ENCODE data around the gene ATP1A2. TPM values are rescaled to one million over a fixed set of nuclear protein-coding genes. Genes with fewer than 3 reads are reported as not detected.

ATP1A2 gene
- total RNA-seq, 2 donors from 2014 or later, result not detected

DNA sequence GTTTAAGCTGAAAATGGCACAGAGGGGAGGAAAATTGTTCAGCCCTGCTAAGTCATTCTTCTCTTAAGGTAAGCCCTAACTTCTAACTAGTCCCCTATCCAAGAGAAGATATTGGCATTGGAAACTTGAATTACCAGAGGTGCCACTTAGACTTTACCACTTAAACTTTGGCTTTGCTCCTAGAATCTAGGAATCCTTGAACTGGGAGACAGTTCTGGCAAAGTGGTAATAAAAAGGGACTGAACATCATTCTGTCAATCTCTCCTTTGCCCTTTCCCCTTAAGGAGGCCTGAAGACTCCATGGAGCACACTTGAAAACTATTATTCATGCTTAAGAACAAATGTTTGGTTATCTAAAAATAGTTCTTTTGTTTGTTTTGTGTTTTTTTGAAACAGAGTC is 44.3 kb downstream of the ATP1A2 start:
- H3K4me1 Mint-ChIP-seq, result no peaks in the 10 kb centered on the region
- ATAC-seq (no peak), DNase-seq (no peak)
- H3K27ac Mint-ChIP-seq, result no peak overlapping the region
- no peak overlapping the region for H3K4me3 Mint-ChIP-seq
- no peaks in the 10 kb centered on the region for H3K9me3 ChIP-seq (ENCODE audit: control insufficient read depth, low read length, poor library complexity, severe bottlenecking)
- H3K36me3 Mint-ChIP-seq (ENCODE audit: low read depth), result no peaks in the 10 kb centered on the region
- peaks cover 52% of the 10 kb centered on the region for H3K27me3 Mint-ChIP-seq

DNA sequence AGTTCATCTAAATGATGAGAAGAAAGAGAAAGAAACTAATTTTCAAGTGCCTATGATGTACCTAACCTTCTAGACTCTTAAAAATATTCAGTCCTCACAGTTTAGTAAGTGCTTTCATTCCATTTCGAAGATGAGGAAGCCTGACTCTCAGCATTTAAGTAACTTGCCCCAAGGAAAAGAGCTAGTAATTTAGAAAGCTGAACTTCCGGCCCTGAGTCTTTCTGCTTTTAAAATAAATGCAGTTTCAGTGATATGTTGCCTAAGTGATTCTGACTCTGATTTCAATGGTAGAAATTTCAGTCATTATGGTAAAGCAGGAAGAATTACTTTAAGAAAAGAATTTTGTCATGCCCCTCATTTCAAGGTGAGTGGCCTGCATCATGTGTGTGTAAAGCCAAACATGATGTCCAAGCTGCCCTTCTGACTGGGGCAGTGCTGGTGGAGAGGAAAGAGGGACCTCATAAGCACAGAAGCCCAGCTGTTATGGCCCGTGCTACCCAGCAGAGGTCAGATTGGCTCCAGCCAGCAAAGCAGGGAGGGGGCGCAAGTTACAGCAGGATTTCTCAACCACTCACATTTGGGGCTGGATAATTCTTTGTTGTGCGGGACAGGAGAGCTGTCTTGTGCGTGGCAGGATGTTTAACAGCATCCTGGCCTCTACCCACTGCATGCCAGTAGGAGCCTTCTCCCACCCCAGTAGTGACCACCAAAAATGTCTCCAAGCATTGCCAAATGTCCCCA is 46.6 kb downstream of the ATP1A2 start:
- DNase-seq, result no peak
- Mint-ChIP-seq H3K4me3 (no peak overlapping the region), H3K36me3 (ENCODE audit: low read depth) (peaks cover 2% of the 10 kb centered on the region), H3K27ac (no peak overlapping the region), H3K27me3 (peaks cover 65% of the 10 kb centered on the region), H3K4me1 (no peaks in the 10 kb centered on the region)
- no peak for ATAC-seq
- H3K9me3 ChIP-seq (ENCODE audit: control insufficient read depth, low read length, poor library complexity, severe bottlenecking), result no peaks in the 10 kb centered on the region

DNA sequence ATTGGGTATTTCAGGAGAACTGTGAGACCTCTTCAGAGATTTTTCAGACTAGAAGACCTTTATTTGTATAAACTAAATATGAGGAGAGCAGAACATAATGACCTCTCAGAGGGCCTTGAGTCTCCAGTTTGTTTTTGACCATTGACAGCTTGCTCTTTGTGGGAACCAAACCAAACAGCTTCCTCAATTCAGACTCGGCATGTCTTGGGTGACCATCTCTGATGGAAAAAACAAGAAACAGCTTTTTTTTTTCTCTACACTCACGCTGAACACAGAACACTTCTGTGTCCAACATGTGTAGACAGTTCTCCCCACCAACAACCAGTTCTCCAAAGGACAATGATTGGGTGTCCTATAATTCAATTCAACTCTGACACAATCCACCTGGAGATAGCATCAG is 47.4 kb downstream of the ATP1A2 start:
- H3K4me3 Mint-ChIP-seq, result no peak overlapping the region
- peaks cover 2% of the 10 kb centered on the region for H3K36me3 Mint-ChIP-seq (ENCODE audit: low read depth)
- H3K27ac Mint-ChIP-seq, result no peak overlapping the region
- no peaks in the 10 kb centered on the region for H3K9me3 ChIP-seq (ENCODE audit: control insufficient read depth, low read length, poor library complexity, severe bottlenecking)
- no peaks in the 10 kb centered on the region for H3K4me1 Mint-ChIP-seq
- ATAC-seq, result no peak
- peaks cover 61% of the 10 kb centered on the region for H3K27me3 Mint-ChIP-seq
- no peak for DNase-seq

DNA sequence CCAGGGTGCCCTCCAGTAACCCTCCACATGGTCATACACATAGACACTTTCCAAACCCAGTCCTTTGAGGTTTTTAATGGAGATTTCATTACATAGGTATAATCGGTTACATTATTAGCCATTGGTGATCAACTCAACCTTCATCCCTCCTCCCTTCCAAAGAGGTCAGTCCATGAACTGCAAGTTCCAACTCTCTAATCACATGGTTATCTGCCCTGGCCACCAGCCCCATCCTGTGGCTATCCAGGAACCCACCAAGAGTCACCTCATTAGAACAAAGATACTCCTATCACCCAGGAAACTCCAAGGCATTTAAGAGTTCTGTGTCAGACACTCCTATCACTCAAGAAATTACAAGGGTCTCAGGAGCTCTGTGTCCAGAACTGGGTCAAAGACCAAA is 48.1 kb downstream of the ATP1A2 start:
- no peaks in the 10 kb centered on the region for H3K9me3 ChIP-seq (ENCODE audit: control insufficient read depth, low read length, poor library complexity, severe bottlenecking)
- peaks cover 55% of the 10 kb centered on the region for H3K27me3 Mint-ChIP-seq
- no peak overlapping the region for H3K4me3 Mint-ChIP-seq
- no peak overlapping the region for H3K27ac Mint-ChIP-seq
- H3K36me3 Mint-ChIP-seq (ENCODE audit: low read depth), result peaks cover 2% of the 10 kb centered on the region
- ATAC-seq (no peak), DNase-seq (no peak)
- H3K4me1 Mint-ChIP-seq, result no peaks in the 10 kb centered on the region

DNA sequence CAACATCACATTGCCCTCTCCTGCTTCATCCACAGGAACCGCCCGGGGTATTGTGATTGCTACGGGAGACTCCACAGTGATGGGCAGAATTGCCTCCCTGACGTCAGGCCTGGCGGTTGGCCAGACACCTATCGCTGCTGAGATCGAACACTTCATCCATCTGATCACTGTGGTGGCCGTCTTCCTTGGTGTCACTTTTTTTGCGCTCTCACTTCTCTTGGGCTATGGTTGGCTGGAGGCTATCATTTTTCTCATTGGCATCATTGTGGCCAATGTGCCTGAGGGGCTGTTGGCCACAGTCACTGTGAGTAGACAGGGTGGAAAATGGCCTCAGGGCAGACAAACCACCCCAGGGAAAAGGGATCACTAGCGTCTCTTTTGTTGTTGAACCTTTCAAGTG is 48.6 kb downstream of the ATP1A2 start:
- H3K27ac Mint-ChIP-seq, result no peak overlapping the region
- H3K4me1 Mint-ChIP-seq, result peaks cover 2% of the 10 kb centered on the region
- ATAC-seq (no peak), DNase-seq (no peak)
- no peak overlapping the region for H3K4me3 Mint-ChIP-seq
- peaks cover 2% of the 10 kb centered on the region for H3K36me3 Mint-ChIP-seq (ENCODE audit: low read depth)
- peaks cover 54% of the 10 kb centered on the region for H3K27me3 Mint-ChIP-seq
- H3K9me3 ChIP-seq (ENCODE audit: control insufficient read depth, low read length, poor library complexity, severe bottlenecking), result no peaks in the 10 kb centered on the region

DNA sequence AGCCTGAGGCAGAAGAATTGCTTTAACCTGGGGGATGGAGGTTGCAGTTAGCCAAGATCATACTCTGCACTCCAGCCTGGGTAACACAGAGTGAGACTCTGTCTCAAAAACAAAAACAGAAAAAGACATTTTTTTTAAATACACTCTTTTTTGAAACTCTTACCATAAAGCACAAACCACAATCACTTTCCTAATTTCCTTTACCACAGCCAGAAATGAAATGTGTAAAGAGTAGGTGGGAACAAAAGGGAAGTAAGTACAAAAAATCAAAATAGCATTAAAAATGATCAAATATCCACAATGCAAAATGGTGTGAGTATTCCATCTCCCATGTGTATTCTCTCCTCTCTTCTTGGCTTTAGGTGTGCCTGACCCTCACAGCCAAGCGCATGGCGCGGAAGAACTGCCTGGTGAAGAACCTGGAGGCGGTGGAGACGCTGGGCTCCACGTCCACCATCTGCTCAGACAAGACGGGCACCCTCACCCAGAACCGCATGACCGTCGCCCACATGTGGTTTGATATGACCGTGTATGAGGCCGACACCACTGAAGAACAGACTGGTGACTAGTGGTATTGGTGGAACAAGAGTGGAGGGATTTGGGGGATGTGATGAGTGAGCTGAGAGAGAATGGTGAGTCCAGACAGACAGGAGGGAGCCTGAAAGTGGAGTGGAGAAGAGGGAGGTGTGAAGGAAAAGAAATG is 50.8 kb downstream of the ATP1A2 start:
- H3K27me3 Mint-ChIP-seq, result peaks cover 53% of the 10 kb centered on the region
- H3K36me3 Mint-ChIP-seq (ENCODE audit: low read depth), result peaks cover 2% of the 10 kb centered on the region
- H3K27ac Mint-ChIP-seq, result no peak overlapping the region
- ATAC-seq, result no peak
- no peak overlapping the region for H3K4me3 Mint-ChIP-seq
- DNase-seq, result no peak
- no peaks in the 10 kb centered on the region for H3K9me3 ChIP-seq (ENCODE audit: control insufficient read depth, low read length, poor library complexity, severe bottlenecking)
- peaks cover 8% of the 10 kb centered on the region for H3K4me1 Mint-ChIP-seq

DNA sequence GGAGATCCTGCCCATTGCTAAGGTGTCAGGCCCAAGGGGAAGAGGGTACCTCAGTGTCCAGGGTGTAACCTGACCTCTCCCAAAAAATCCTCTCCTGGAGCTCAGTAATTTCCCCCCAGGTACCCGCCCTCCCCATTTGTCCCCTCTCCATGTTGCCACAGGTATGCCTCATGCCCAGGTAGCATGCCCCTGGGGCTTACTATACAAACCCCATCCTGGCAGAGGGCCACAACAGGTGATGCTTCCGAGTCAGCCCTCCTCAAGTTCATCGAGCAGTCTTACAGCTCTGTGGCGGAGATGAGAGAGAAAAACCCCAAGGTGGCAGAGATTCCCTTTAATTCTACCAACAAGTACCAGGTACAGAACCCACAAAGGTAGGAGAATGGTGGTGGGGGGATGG is 51.5 kb downstream of the ATP1A2 start:
- Mint-ChIP-seq H3K27ac (no peak overlapping the region), H3K4me3 (no peak overlapping the region), H3K27me3 (peaks cover 61% of the 10 kb centered on the region), H3K4me1 (peaks cover 8% of the 10 kb centered on the region), H3K36me3 (ENCODE audit: low read depth) (peaks cover 2% of the 10 kb centered on the region)
- DNase-seq, result no peak
- ATAC-seq, result no peak
- H3K9me3 ChIP-seq (ENCODE audit: control insufficient read depth, low read length, poor library complexity, severe bottlenecking), result no peaks in the 10 kb centered on the region

DNA sequence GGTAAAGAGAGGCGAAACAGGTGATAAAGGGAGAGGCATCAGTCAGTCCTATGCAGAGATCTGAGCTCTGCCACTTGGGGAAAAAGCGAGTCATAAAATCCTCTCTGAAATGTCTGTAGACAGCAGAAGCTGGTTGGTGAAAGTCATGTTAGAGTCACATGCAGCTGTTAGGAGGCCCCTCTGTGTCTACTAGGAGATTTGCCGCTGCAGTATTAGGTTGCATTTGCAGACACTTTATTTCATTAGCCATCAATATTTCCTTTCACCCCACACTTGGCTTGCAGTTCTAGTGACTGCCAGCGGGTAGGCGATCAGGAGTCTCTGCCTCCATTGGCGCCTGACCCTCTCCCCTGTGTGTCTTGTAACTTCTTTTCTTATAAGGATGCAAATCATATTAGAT is 52.0 kb downstream of the ATP1A2 start:
- ATAC-seq, result no peak
- no peak overlapping the region for H3K4me3 Mint-ChIP-seq
- no peak for DNase-seq
- peaks cover 2% of the 10 kb centered on the region for H3K36me3 Mint-ChIP-seq (ENCODE audit: low read depth)
- H3K27me3 Mint-ChIP-seq, result peaks cover 66% of the 10 kb centered on the region
- H3K27ac Mint-ChIP-seq, result no peak overlapping the region
- no peaks in the 10 kb centered on the region for H3K9me3 ChIP-seq (ENCODE audit: control insufficient read depth, low read length, poor library complexity, severe bottlenecking)
- H3K4me1 Mint-ChIP-seq, result peaks cover 9% of the 10 kb centered on the region

DNA sequence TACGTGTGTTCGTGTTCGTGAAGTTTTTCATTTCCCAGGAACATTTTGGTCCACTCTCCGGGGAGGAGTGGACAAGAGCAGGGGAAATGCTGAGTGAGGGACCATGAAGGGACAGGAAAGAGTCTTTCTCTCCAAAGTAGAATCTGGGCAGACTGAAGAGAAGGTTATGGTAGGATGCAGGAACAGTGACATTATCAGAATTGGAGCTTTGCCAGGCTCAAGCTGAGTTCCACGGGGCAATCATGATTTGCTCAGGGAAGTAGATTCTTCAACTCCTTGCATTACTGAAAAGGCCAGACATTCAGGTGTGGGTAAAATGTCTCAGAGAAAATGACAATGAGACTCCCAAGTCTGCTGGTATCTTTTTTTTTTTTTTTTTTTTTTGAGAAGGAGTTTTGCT is 52.5 kb downstream of the ATP1A2 start:
- H3K9me3 ChIP-seq (ENCODE audit: control insufficient read depth, low read length, poor library complexity, severe bottlenecking), result no peaks in the 10 kb centered on the region
- peaks cover 2% of the 10 kb centered on the region for H3K36me3 Mint-ChIP-seq (ENCODE audit: low read depth)
- no peak overlapping the region for H3K27ac Mint-ChIP-seq
- peaks cover 70% of the 10 kb centered on the region for H3K27me3 Mint-ChIP-seq
- DNase-seq (no peak), ATAC-seq (no peak)
- H3K4me1 Mint-ChIP-seq, result peaks cover 9% of the 10 kb centered on the region
- H3K4me3 Mint-ChIP-seq, result no peak overlapping the region

DNA sequence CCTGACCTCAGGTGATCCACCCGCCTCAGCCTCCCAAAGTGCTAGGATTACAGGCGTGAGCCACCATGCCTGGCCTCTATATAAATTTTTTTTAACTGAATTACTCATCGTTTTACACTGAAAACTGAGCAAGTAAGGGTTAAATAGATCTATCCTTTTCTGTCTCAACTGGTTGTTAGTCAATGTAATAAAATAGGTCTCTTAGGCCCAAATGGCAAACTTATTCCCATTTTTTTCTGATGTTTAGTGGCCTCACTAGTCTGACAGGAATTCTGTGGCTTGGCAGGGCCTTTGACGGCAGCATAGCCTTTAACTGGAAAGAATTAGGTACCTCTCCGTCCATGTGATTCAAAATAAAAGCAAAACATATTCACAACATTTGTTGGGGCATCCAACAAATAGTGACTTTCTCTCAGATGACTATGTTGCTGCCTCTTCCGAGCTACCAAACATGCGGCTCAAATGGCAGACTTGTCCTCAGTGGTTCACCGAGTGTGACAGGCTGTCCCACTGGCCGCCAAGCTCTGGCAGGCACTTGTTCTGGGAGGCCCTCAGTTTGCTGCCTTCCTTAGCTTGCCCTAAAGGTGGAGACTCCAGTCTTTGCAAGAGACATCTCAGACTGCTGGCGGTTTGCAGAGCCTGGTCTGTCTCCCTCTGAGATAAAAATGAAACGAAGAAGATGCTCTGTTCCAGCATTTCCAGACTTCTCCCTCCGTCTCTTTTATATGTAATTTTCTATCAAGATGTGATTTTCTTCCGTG is 53.2 kb downstream of the ATP1A2 start:
- ATAC-seq (no peak), DNase-seq (no peak)
- peaks cover 15% of the 10 kb centered on the region for H3K4me1 Mint-ChIP-seq
- H3K9me3 ChIP-seq (ENCODE audit: control insufficient read depth, low read length, poor library complexity, severe bottlenecking), result no peaks in the 10 kb centered on the region
- no peak overlapping the region for H3K27ac Mint-ChIP-seq
- H3K36me3 Mint-ChIP-seq (ENCODE audit: low read depth), result peaks cover 2% of the 10 kb centered on the region
- H3K4me3 Mint-ChIP-seq, result no peak overlapping the region
- H3K27me3 Mint-ChIP-seq, result peaks cover 70% of the 10 kb centered on the region

DNA sequence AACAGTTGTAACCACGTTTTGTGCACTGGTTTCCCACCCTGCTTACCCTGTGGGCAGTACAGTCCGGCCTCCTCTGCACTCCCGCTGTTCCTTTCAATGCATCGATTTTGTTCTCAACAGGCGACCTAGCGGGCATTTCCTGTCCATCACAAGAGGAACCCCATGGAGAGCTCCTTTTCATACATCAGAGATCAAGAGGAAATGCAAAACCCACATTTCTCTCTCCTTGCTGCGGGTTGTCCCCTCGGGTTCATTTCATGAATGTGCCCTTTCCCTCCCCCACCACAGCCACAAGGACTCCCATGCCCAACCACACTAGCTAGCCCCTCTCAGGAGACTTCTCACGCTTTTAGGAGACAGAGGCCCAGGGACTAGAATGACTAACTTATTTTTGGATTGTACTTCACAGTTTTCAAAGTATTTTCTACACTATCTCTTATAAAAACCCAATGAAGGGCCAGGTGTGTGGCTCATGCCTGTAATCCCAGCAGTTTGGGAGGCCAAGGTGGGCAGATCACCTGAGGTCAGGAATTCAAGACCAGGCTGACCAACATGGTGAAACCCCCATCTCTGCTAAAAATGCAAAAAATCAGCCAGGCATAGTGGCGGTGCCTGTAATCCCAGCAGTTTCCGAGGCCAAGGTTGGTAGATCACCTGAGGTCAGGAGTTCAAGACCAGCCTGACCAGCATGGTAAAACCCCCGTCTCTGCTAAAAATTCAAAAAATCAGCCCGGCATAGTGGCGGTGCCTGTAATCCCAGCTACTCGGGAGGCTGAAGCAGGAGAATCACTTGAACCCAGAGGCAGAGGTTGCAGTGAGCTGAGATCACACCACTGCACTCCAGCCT is 54.2 kb downstream of the ATP1A2 start:
- H3K4me3 Mint-ChIP-seq, result no peak overlapping the region

DNA sequence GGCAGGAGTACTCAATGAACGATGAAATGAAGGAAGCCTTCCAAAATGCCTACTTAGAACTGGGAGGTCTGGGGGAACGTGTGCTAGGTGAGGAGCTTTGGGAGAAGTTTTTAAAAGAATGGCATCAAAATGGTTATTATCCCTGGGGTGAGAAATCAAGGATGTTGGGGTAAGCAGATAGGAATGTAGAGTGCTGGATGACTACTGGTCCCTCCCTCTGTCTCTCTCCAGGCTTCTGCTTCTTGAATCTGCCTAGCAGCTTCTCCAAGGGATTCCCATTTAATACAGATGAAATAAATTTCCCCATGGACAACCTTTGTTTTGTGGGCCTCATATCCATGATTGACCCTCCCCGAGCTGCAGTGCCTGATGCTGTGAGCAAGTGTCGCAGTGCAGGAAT is 55.8 kb downstream of the ATP1A2 start:
- DNase-seq (no peak), ATAC-seq (no peak)
- no peak overlapping the region for H3K4me3 Mint-ChIP-seq
- H3K27ac Mint-ChIP-seq, result no peak overlapping the region
- H3K9me3 ChIP-seq (ENCODE audit: control insufficient read depth, low read length, poor library complexity, severe bottlenecking), result no peaks in the 10 kb centered on the region
- no peaks in the 10 kb centered on the region for H3K36me3 Mint-ChIP-seq (ENCODE audit: low read depth)
- H3K27me3 Mint-ChIP-seq, result peaks cover 67% of the 10 kb centered on the region
- H3K4me1 Mint-ChIP-seq, result peaks cover 16% of the 10 kb centered on the region

More for the DNA sequence above, 54.2 kb downstream of the ATP1A2 start:
- H3K9me3 ChIP-seq (ENCODE audit: control insufficient read depth, low read length, poor library complexity, severe bottlenecking), result no peaks in the 10 kb centered on the region
- H3K4me1 Mint-ChIP-seq, result peaks cover 16% of the 10 kb centered on the region
- no peak overlapping the region for H3K27ac Mint-ChIP-seq
- ATAC-seq (no peak), DNase-seq (no peak)
- peaks cover 70% of the 10 kb centered on the region for H3K27me3 Mint-ChIP-seq
- H3K36me3 Mint-ChIP-seq (ENCODE audit: low read depth), result peaks cover 2% of the 10 kb centered on the region

DNA sequence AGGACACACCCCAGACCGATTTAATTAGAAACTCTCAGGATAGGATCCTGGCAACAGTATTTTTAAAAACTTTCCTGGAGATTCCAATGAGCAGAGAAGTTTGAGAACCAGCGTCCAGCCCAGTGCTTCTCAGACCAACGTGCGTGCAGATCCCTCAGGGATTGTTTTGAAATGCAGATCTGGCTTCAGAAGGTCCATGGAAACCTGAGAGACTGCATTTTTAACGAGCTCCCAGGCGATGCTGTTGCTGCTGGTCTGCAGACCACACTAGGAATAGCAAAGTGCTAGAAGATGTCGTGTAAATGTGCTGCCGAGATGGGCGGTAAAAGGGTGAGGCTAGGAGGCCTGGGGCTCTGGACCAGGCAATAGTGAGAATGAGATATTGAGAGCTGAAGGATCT is 56.4 kb downstream of the ATP1A2 start:
- DNase-seq (no peak), ATAC-seq (no peak)
- no peaks in the 10 kb centered on the region for H3K9me3 ChIP-seq (ENCODE audit: control insufficient read depth, low read length, poor library complexity, severe bottlenecking)
- H3K4me3 Mint-ChIP-seq, result no peak overlapping the region
- no peaks in the 10 kb centered on the region for H3K36me3 Mint-ChIP-seq (ENCODE audit: low read depth)
- peaks cover 16% of the 10 kb centered on the region for H3K4me1 Mint-ChIP-seq
- H3K27me3 Mint-ChIP-seq, result peaks cover 64% of the 10 kb centered on the region
- H3K27ac Mint-ChIP-seq, result no peak overlapping the region
